Neuronal stem cell (in vitro differentiated cells): ENCODE results near the gene SLC2A13.

Experiments used
- DNase-seq: peaks from one replicate; pipeline ENCODE4 v3.0.0-alpha.2; 2013; ENCODE audit warnings: low spot score
- H2AFZ ChIP-seq: one replicate; pipeline ENCODE4 v1.6.1; 2013; ENCODE audit warnings: mild to moderate bottlenecking, low read length, inconsistent platforms
- H2AK5ac ChIP-seq: 2 replicates; pipeline ENCODE4 v1.6.1; 2013; ENCODE audit warnings: low read depth, mild to moderate bottlenecking, inconsistent platforms, low read length, moderate library complexity, mixed read lengths
- H2BK120ac ChIP-seq: 2 replicates; pipeline ENCODE4 v1.6.1; 2013; ENCODE audit warnings: low read depth, mild to moderate bottlenecking, inconsistent platforms, low read length, moderate library complexity, mixed read lengths
- H2BK12ac ChIP-seq: one replicate; pipeline ENCODE4 v1.6.1; 2013; ENCODE audit warnings: low read length, inconsistent platforms
- H2BK15ac ChIP-seq: 2 replicates; pipeline ENCODE4 v1.6.1; 2013; ENCODE audit warnings: mild to moderate bottlenecking, low read length, inconsistent platforms, mixed read lengths
- H2BK5ac ChIP-seq: one replicate; pipeline ENCODE4 v1.6.1; 2013; ENCODE audit warnings: inconsistent platforms, mild to moderate bottlenecking, low read length, moderate library complexity
- H3K14ac ChIP-seq: one replicate; pipeline ENCODE4 v1.6.1; 2013; ENCODE audit warnings: low read length, inconsistent platforms
- H3K18ac ChIP-seq: 2 replicates; pipeline ENCODE4 v1.6.1; 2013; ENCODE audit warnings: low read length, inconsistent platforms
- H3K23ac ChIP-seq: 2 replicates; pipeline ENCODE4 v1.6.1; 2013; ENCODE audit warnings: low read depth, mild to moderate bottlenecking, mixed read lengths, low read length, inconsistent platforms; ENCODE audit not compliant: poor library complexity
- H3K27ac ChIP-seq: replicated peaks from 3 replicates; pipeline ENCODE4 v1.5.1; 2013; ENCODE audit warnings: low read length, inconsistent platforms
- H3K27me3 ChIP-seq, 3 experiments: 2 replicates each; pipeline ENCODE4 v1.6.1; 2013; ENCODE audit warnings: low read length in 3 of 3, mild to moderate bottlenecking in 2 of 3, inconsistent platforms in 1 of 3, low read depth in 1 of 3, mixed read lengths in 1 of 3, moderate library complexity in 1 of 3; ENCODE audit not compliant: control insufficient read depth in 3 of 3, insufficient read depth in 3 of 3
- H3K36me3 ChIP-seq, 2 donors: replicated peaks in 1 of 2; 2 replicates each; pipeline ENCODE4 v1.6.1; 2013; ENCODE audit warnings: low read length in 2 of 2; ENCODE audit not compliant: control insufficient read depth in 2 of 2, insufficient read depth in 2 of 2
- H3K4ac ChIP-seq: 2 replicates; pipeline ENCODE4 v1.6.1; 2013; ENCODE audit warnings: inconsistent platforms, mild to moderate bottlenecking, low read length, moderate library complexity
- H3K4me1 ChIP-seq, 2 donors: 1 replicate in 1 of 2; 2 replicates in 1 of 2; pipeline ENCODE4 v1.6.1; 2013; ENCODE audit warnings: low read length in 2 of 2, low read depth in 1 of 2; ENCODE audit not compliant: control insufficient read depth in 2 of 2, insufficient read depth in 1 of 2
- H3K4me2 ChIP-seq: one replicate; pipeline ENCODE4 v1.6.1; 2013; ENCODE audit warnings: mild to moderate bottlenecking, low read length, inconsistent platforms; ENCODE audit not compliant: insufficient read depth, poor library complexity, severe bottlenecking
- H3K4me3 ChIP-seq, 2 donors: 2 replicates each; pipeline ENCODE4 v1.5.1; 2013; ENCODE audit warnings: low read length in 2 of 2, mild to moderate bottlenecking in 2 of 2, inconsistent platforms in 1 of 2, moderate library complexity in 1 of 2
- H3K79me1 ChIP-seq: one replicate; pipeline ENCODE4 v1.6.1; 2013; ENCODE audit warnings: low read depth, mild to moderate bottlenecking, inconsistent platforms, low read length, moderate library complexity
- H3K9ac ChIP-seq: one replicate; pipeline ENCODE4 v1.6.1; 2013; ENCODE audit warnings: mild to moderate bottlenecking, low read depth, low read length, inconsistent platforms; ENCODE audit not compliant: poor library complexity
- H3K9me3 ChIP-seq, 2 donors: replicated peaks in 1 of 2; 2 replicates each; pipeline versions ENCODE3 to v1.6.1; 2013; ENCODE audit warnings: low read length in 2 of 2, mild to moderate bottlenecking in 2 of 2, inconsistent platforms in 1 of 2, low read depth in 1 of 2, mixed read lengths in 1 of 2, moderate library complexity in 1 of 2; ENCODE audit not compliant: control insufficient read depth in 2 of 2, insufficient read depth in 1 of 2
- H4K8ac ChIP-seq: one replicate; pipeline ENCODE4 v1.6.1; 2013; ENCODE audit warnings: low read depth, mild to moderate bottlenecking, inconsistent platforms, low read length, moderate library complexity
- H4K91ac ChIP-seq: one replicate; pipeline ENCODE4 v1.6.1; 2013; ENCODE audit warnings: low read length, low read depth, mild to moderate bottlenecking, inconsistent platforms; ENCODE audit not compliant: poor library complexity
- WGBS, 2 donors: extraction: QIAGEN DNeasy Blood & Tissue Kit; methylation state at CpG; one replicate each; pipeline ENCODE4 v1.1.7; 2013; ENCODE audit warnings: missing lambda C conversion rate in 2 of 2, mixed read lengths in 1 of 2; ENCODE audit not compliant: insufficient read length in 2 of 2, insufficient replicate concordance in 1 of 2; ENCODE audit errors: extremely low coverage in 2 of 2; 5-methylcytosine and 5-hydroxymethylcytosine counted together

Gene SLC2A13

GRCh38 chr12:40020261-40020691 is 85.6 kb downstream of the SLC2A13 start:
- H3K27ac ChIP-seq: no peak overlapping the region
- no peak overlapping the region for H3K23ac ChIP-seq
- WGBS, 2 donors: no CpG with 5 or more reads among the region's 4 CpGs
- no peak for DNase-seq
- no peak overlapping the region for H4K8ac ChIP-seq
- H3K4ac ChIP-seq: no peak overlapping the region
- H2BK5ac ChIP-seq: no peak overlapping the region
- no peak overlapping the region for H3K4me2 ChIP-seq
- H2BK120ac ChIP-seq: no peak overlapping the region
- H3K79me1 ChIP-seq: no peaks in the 10 kb centered on the region
- H3K4me3 ChIP-seq: no peak overlapping the region
- H3K27me3 ChIP-seq: no peaks in the 10 kb centered on the region
- H4K91ac ChIP-seq: no peak overlapping the region
- no peak overlapping the region for H3K18ac ChIP-seq
- no peak overlapping the region for H3K9ac ChIP-seq
- no peak overlapping the region for H3K14ac ChIP-seq
- H2BK15ac ChIP-seq: no peak overlapping the region
- H2BK12ac ChIP-seq: no peak overlapping the region
- H3K36me3 ChIP-seq: no peaks in the 10 kb centered on the region
- H2AK5ac ChIP-seq: no peak overlapping the region
- no peaks in the 10 kb centered on the region for H3K9me3 ChIP-seq
- H2AFZ ChIP-seq: no peak overlapping the region
- H3K4me1 ChIP-seq: peaks cover 0 to 4% of the 10 kb centered on the region in 2 donors

GRCh38 chr12:40017488-40017887 is 88.4 kb downstream of the SLC2A13 start:
- WGBS, 2 donors: no CpG with 5 or more reads among the region's 1 CpG
- Histone ChIP-seq H3K36me3 (no peaks in the 10 kb centered on the region), H4K8ac (no peak overlapping the region), H2BK15ac (no peak overlapping the region), H3K79me1 (no peaks in the 10 kb centered on the region), H3K18ac (no peak overlapping the region), H4K91ac (no peak overlapping the region), H2AK5ac (no peak overlapping the region), H3K4me3 (no peak overlapping the region), H2AFZ (no peak overlapping the region), H2BK5ac (no peak overlapping the region), H3K4ac (no peak overlapping the region), H3K27me3 (no peaks in the 10 kb centered on the region), H3K14ac (no peak overlapping the region), H3K9me3 (no peaks in the 10 kb centered on the region), H3K4me2 (no peak overlapping the region), H3K27ac (no peak overlapping the region), H3K4me1 (no peaks in the 10 kb centered on the region), H3K23ac (no peak overlapping the region), H3K9ac (no peak overlapping the region), H2BK120ac (no peak overlapping the region), H2BK12ac (no peak overlapping the region)
- no peak for DNase-seq

GRCh38 chr12:40016980-40017379 is 88.9 kb downstream of the SLC2A13 start:
- H2AFZ ChIP-seq: no peak overlapping the region
- no peak overlapping the region for H4K8ac ChIP-seq
- H3K27me3 ChIP-seq: no peaks in the 10 kb centered on the region
- H3K4me2 ChIP-seq: no peak overlapping the region
- H3K4me3 ChIP-seq: no peak overlapping the region
- no peak overlapping the region for H2AK5ac ChIP-seq
- H4K91ac ChIP-seq: no peak overlapping the region
- no peak overlapping the region for H3K14ac ChIP-seq
- H2BK12ac ChIP-seq: no peak overlapping the region
- WGBS, 2 donors: no CpG with 5 or more reads among the region's 3 CpGs
- no peak overlapping the region for H2BK15ac ChIP-seq
- no peaks in the 10 kb centered on the region for H3K36me3 ChIP-seq
- H2BK5ac ChIP-seq: no peak overlapping the region
- H3K4me1 ChIP-seq: no peaks in the 10 kb centered on the region
- H3K23ac ChIP-seq: no peak overlapping the region
- H3K4ac ChIP-seq: no peak overlapping the region
- no peak overlapping the region for H3K9ac ChIP-seq
- no peaks in the 10 kb centered on the region for H3K9me3 ChIP-seq
- H2BK120ac ChIP-seq: no peak overlapping the region
- H3K18ac ChIP-seq: no peak overlapping the region
- H3K79me1 ChIP-seq: no peaks in the 10 kb centered on the region
- H3K27ac ChIP-seq: no peak overlapping the region
- no peak for DNase-seq

- no peak for DNase-seq
- Histone ChIP-seq H3K9ac (no peak overlapping the region), H3K4ac (no peak overlapping the region), H3K18ac (no peak overlapping the region), H2AK5ac (no peak overlapping the region), H2BK15ac (no peak overlapping the region), H3K14ac (no peak overlapping the region), H2BK5ac (no peak overlapping the region), H2BK120ac (no peak overlapping the region), H3K36me3 (no peaks in the 10 kb centered on the region), H3K4me2 (no peak overlapping the region), H3K79me1 (no peaks in the 10 kb centered on the region), H2AFZ (no peak overlapping the region), H3K9me3 (no peaks in the 10 kb centered on the region), H3K23ac (no peak overlapping the region), H3K4me1 (no peaks in the 10 kb centered on the region), H3K27me3 (no peaks in the 10 kb centered on the region), H2BK12ac (no peak overlapping the region), H4K91ac (no peak overlapping the region), H3K4me3 (no peak overlapping the region), H3K27ac (no peak overlapping the region), H4K8ac (no peak overlapping the region)
- WGBS, 2 donors: no CpG with 5 or more reads among the region's 2 CpGs
These were observed 90.0 kb downstream of the SLC2A13 start for GRCh38 chr12:40015881-40016280.
